Liver (tissue), 3 donors: ENCODE results near the gene FAAP100.

Source experiments
- CTCF ChIP-seq: fragments of 150-350 bp; IDR thresholded peaks from 2 replicates; pipeline ENCODE4 v1.5.1; 2017; ENCODE audit warnings: improper control_type of control experiment, low read depth, low read length; ENCODE audit not compliant: missing input control
- EGR1 ChIP-seq, 2 donors: IDR thresholded peaks; 2 replicates each; pipeline ENCODE4 v1.6.1; 2016 to 2018; ENCODE audit warnings: antibody characterized with exemption in 2 of 2, low read depth in 2 of 2
- RXRA ChIP-seq, 2 donors: IDR thresholded peaks; 2 replicates each; pipeline ENCODE4 v1.6.1; 2017 to 2018; ENCODE audit warnings: antibody characterized with exemption in 2 of 2, mild to moderate bottlenecking in 1 of 2
- SP1 ChIP-seq: IDR thresholded peaks from 2 replicates; pipeline ENCODE4 v1.6.1; 2018; ENCODE audit warnings: antibody characterized with exemption, mild to moderate bottlenecking
- YY1 ChIP-seq: IDR thresholded peaks from 2 replicates; pipeline ENCODE4 v1.6.1; 2016; ENCODE audit warnings: antibody characterized with exemption, mild to moderate bottlenecking
- ZBTB33 ChIP-seq: IDR thresholded peaks from 2 replicates; pipeline ENCODE4 v1.6.1; 2016; ENCODE audit warnings: antibody characterized with exemption
- donor health status: healthy.
- donor health status: healthy.

GRCh38 chr17:81546906-81547613 lies 5.1 kb downstream of the FAAP100 start:
- no peak for TF ChIP-seq CTCF
- no peak for TF ChIP-seq ZBTB33
- TF ChIP-seq RXRA (IDR thresholded peaks at IDR 0.05), result no peak
- TF ChIP-seq YY1, result no peak
- no peak for TF ChIP-seq EGR1 (IDR thresholded peaks at IDR 0.05; ENCODE audit: low read depth in 2 of 2)
- no peak for TF ChIP-seq SP1
